KMS-11 (cell line): ENCODE measurements around the gene PROS1.
"Not testable (repeated sequence)": the region's sequence is repeated elsewhere in the genome, so short reads cannot be mapped to it uniquely, and the experiment has no call there.

Experiments
- H2AFZ ChIP-seq: fragments of 200-600 bp; sonication (generic); 2 replicates; pipeline ENCODE4 v1.6.1; 2016; ENCODE audit warnings: antibody characterized with exemption, mixed run types, low read depth
- H3K27ac ChIP-seq: fragments of 200-600 bp; sonication (generic); 2 replicates; pipeline ENCODE4 v1.6.1; 2016; ENCODE audit warnings: mild to moderate bottlenecking, mixed run types
- H3K27me3 ChIP-seq: fragments of 200-600 bp; sonication (generic); 2 replicates; pipeline ENCODE4 v1.6.1; 2017; ENCODE audit warnings: mild to moderate bottlenecking, low read depth, mixed run types, moderate library complexity; ENCODE audit not compliant: insufficient read depth
- H3K36me3 ChIP-seq: fragments of 200-600 bp; sonication (generic); 2 replicates; pipeline ENCODE4 v1.6.1; 2017; ENCODE audit warnings: mild to moderate bottlenecking, mixed run types; ENCODE audit not compliant: insufficient read depth
- H3K4me1 ChIP-seq: fragments of 200-600 bp; sonication (generic); 2 replicates; pipeline ENCODE4 v1.6.1; 2016; ENCODE audit warnings: mild to moderate bottlenecking, low read depth, mixed run types; ENCODE audit not compliant: poor library complexity, severe bottlenecking
- H3K4me2 ChIP-seq: fragments of 200-600 bp; sonication (generic); 2 replicates; pipeline ENCODE4 v1.7.0; 2016; ENCODE audit warnings: mild to moderate bottlenecking, mixed run types
- H3K4me3 ChIP-seq: fragments of 200-600 bp; sonication (generic); IDR thresholded peaks from 2 replicates; pipeline ENCODE4 v1.6.1; 2017; ENCODE audit warnings: low read depth, low read length, mixed read lengths; ENCODE audit not compliant: insufficient read depth
- H3K79me2 ChIP-seq: fragments of 200-600 bp; sonication (generic); 2 replicates; pipeline ENCODE4 v1.6.1; 2016; ENCODE audit warnings: low read depth, mixed run types; ENCODE audit not compliant: insufficient read depth
- H3K9ac ChIP-seq: fragments of 200-600 bp; sonication (generic); 2 replicates; pipeline ENCODE4 v1.6.1; 2016; ENCODE audit warnings: mild to moderate bottlenecking, mixed run types
- H4K20me1 ChIP-seq: fragments of 200-600 bp; sonication (generic); 2 replicates; pipeline ENCODE4 v1.6.1; 2016; ENCODE audit warnings: mild to moderate bottlenecking, mixed run types; ENCODE audit not compliant: insufficient read depth
- CTCF ChIP-seq: fragments of 200-600 bp; sonication (generic); conservative IDR thresholded peaks from 2 replicates; pipeline ENCODE4 v1.6.1; 2017; ENCODE audit warnings: low read depth, mild to moderate bottlenecking, antibody characterized with exemption, low read length, moderate library complexity, mixed read lengths

PROS1 gene

GRCh38 chr3:93979850-93980676, 6.4 kb upstream of the PROS1 start, which contains the start of gene ARL13B:
Gene ARL13B, plus strand, starts transcription at chr3:93980155. Its CDS starts 269 bp downstream, at chr3:93980424.
- no peak for TF ChIP-seq CTCF
- H3K27me3 ChIP-seq: no peaks in the 10 kb centered on the region
- no peaks in the 10 kb centered on the region for H4K20me1 ChIP-seq
- no peaks in the 10 kb centered on the region for H3K36me3 ChIP-seq
- H3K4me2 ChIP-seq: peak within 1 kb of the TSS; percentile 76
- peak within 1 kb of the TSS; percentile 90 for H2AFZ ChIP-seq
- peaks cover 15% of the 10 kb centered on the region for H3K4me1 ChIP-seq
- H3K4me3 ChIP-seq: peak within 1 kb of the TSS; percentile 95
- H3K79me2 ChIP-seq: peaks cover 14% of the 10 kb centered on the region; the same call in 1 of the 2 replicates
- H3K27ac ChIP-seq: peak within 1 kb of the TSS; percentile 65
- H3K9ac ChIP-seq: peak within 1 kb of the TSS; percentile 73

DNA sequence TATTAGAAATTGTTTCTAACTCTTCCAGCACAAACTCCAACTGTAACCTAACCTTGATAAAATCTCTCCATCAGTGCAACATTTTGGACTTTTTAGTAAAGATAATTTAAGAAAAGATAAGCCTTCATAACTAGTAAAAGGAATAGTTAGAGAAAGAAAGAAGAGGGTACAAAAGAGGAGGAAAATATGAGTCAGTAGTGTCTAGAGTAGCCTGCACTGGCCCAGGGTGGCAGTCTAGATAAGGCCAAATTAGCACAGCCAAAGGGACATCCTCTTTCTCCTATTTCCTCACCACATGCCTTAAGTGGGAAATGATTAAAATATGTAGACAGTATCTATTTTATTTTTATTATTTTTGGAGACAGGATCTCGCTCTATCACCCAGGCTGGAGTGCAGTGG, 3.7 kb downstream of the PROS1 start:
- H4K20me1 ChIP-seq: no peaks in the 10 kb centered on the region
- H3K79me2 ChIP-seq: no peaks in the 10 kb centered on the region
- no peak overlapping the region for H3K4me3 ChIP-seq
- H3K4me2 ChIP-seq: no peak overlapping the region
- no peak for TF ChIP-seq CTCF
- H3K9ac ChIP-seq: no peak overlapping the region
- H3K27me3 ChIP-seq: no peaks in the 10 kb centered on the region
- H3K27ac ChIP-seq: no peak overlapping the region
- H2AFZ ChIP-seq: no peak overlapping the region
- peaks cover 15% of the 10 kb centered on the region for H3K4me1 ChIP-seq
- no peaks in the 10 kb centered on the region for H3K36me3 ChIP-seq

DNA sequence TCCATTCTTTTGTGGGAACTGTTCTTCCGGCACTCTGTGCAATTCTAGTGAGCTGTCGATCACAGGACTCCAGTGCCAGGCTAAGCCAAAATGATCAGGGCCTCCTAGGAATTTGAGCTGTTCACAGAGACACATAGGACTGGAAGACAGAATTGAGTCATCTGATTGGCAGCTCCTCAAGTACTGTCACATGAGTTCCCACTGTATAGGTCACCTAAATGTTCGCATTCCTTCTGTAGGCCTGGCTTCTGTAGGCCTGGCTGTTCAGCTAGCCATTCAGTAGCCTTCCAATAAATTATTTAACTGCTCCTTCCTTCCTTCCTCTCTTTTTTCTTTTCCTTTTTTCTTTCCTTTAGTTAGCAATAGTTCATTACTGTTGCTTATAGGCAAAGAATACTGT, 4.3 kb downstream of the PROS1 start:
- no peak overlapping the region for H3K4me2 ChIP-seq
- no peak overlapping the region for H2AFZ ChIP-seq
- no peak overlapping the region for H3K9ac ChIP-seq
- no peak overlapping the region for H3K27ac ChIP-seq
- peaks cover 13% of the 10 kb centered on the region for H3K4me1 ChIP-seq
- H3K27me3 ChIP-seq: no peaks in the 10 kb centered on the region
- no peak overlapping the region for H3K4me3 ChIP-seq
- no peaks in the 10 kb centered on the region for H4K20me1 ChIP-seq
- no peak for TF ChIP-seq CTCF
- H3K36me3 ChIP-seq: no peaks in the 10 kb centered on the region
- no peaks in the 10 kb centered on the region for H3K79me2 ChIP-seq

GRCh38 chr3:93965106-93965505, 8.6 kb downstream of the PROS1 start:
- not testable (repeated sequence) for H3K36me3 ChIP-seq, H3K4me1 ChIP-seq, H3K27me3 ChIP-seq, H2AFZ ChIP-seq, H3K9ac ChIP-seq, H3K4me2 ChIP-seq, H3K79me2 ChIP-seq, H3K27ac ChIP-seq, H3K4me3 ChIP-seq, H4K20me1 ChIP-seq

GRCh38 chr3:93962798-93963197, 10.9 kb downstream of the PROS1 start:
- no peak overlapping the region for H3K9ac ChIP-seq
- no peak overlapping the region for H3K4me2 ChIP-seq
- H3K4me3 ChIP-seq: no peak overlapping the region
- no peaks in the 10 kb centered on the region for H4K20me1 ChIP-seq
- H3K79me2 ChIP-seq: no peaks in the 10 kb centered on the region
- H3K27ac ChIP-seq: no peak overlapping the region
- H2AFZ ChIP-seq: no peak overlapping the region
- H3K27me3 ChIP-seq: no peaks in the 10 kb centered on the region
- TF ChIP-seq CTCF: no peak
- H3K36me3 ChIP-seq: no peaks in the 10 kb centered on the region
- no peaks in the 10 kb centered on the region for H3K4me1 ChIP-seq
